GM23338 (cell line): ENCODE measurements around the gene SLC2A9. TPM values are rescaled to one million over a fixed set of nuclear protein-coding genes. Genes with fewer than 3 reads are reported as not detected.

Experiments
- ATAC-seq: fragments of 200-7000 bp; cut with Tn5 transposase; 3 replicates; pipeline ENCODE4 v1.9.1; 2020
- DNase-seq: peaks from one replicate; pipeline ENCODE4 v3.0.0-alpha.2; 2015; ENCODE audit warnings: low spot score
- H2AFZ ChIP-seq: fragments of 200-600 bp; sonication (generic); 2 replicates; pipeline ENCODE4 v1.8.0; 2016; ENCODE audit warnings: antibody characterized with exemption, mild to moderate bottlenecking, moderate library complexity
- H3F3A ChIP-seq: fragments of 200-600 bp; sonication (generic); replicated peaks from 2 replicates; pipeline ENCODE4 v1.8.0; 2017; ENCODE audit warnings: antibody characterized with exemption, mixed run types, low read depth
- H3K27ac ChIP-seq: fragments of 200-600 bp; sonication (generic); 2 replicates; pipeline ENCODE4 v1.6.1; 2016; ENCODE audit warnings: low read depth
- H3K27me3 ChIP-seq: fragments of 200-600 bp; sonication (generic); 2 replicates; pipeline ENCODE4 v1.8.0; 2016; ENCODE audit warnings: mild to moderate bottlenecking, mixed run types, moderate library complexity; ENCODE audit not compliant: insufficient read depth
- H3K36me3 ChIP-seq: fragments of 200-600 bp; sonication (generic); 2 replicates; pipeline ENCODE4 v1.8.0; 2016; ENCODE audit warnings: mild to moderate bottlenecking; ENCODE audit not compliant: insufficient read depth
- H3K4me1 ChIP-seq: fragments of 200-600 bp; sonication (generic); 2 replicates; pipeline ENCODE4 v1.8.0; 2016; ENCODE audit warnings: mild to moderate bottlenecking, moderate library complexity; ENCODE audit not compliant: insufficient read depth
- H3K4me2 ChIP-seq: fragments of 200-600 bp; sonication (generic); 2 replicates; pipeline ENCODE4 v1.7.1; 2017; ENCODE audit warnings: mixed run types
- H3K4me3 ChIP-seq: fragments of 200-600 bp; sonication (generic); 2 replicates; pipeline ENCODE4 v1.6.1; 2016; ENCODE audit warnings: mixed run types
- H3K79me2 ChIP-seq: fragments of 200-600 bp; sonication (generic); replicated peaks from 2 replicates; pipeline ENCODE4 v1.8.0; 2017; ENCODE audit warnings: mild to moderate bottlenecking; ENCODE audit not compliant: insufficient read depth
- H3K9me2 ChIP-seq: fragments of 200-600 bp; sonication (generic); 2 replicates; pipeline ENCODE4 v1.8.0; 2017; ENCODE audit not compliant: insufficient read depth
- H4K20me1 ChIP-seq: fragments of 200-600 bp; sonication (generic); replicated peaks from 2 replicates; pipeline ENCODE4 v1.8.0; 2017; ENCODE audit warnings: mild to moderate bottlenecking; ENCODE audit not compliant: insufficient read depth
- H3K27ac Mint-ChIP-seq: 2 replicates; pipeline ENCODE4 v1.8.0; 2020; ENCODE audit warnings: inconsistent platforms, mild to moderate bottlenecking, moderate library complexity, mixed read lengths
- H3K27me3 Mint-ChIP-seq: 3 replicates; pipeline ENCODE4 v1.8.0; 2022; ENCODE audit warnings: low read depth, mild to moderate bottlenecking, moderate library complexity, mixed read lengths, inconsistent platforms; ENCODE audit not compliant: insufficient read depth, poor library complexity
- H3K36me3 Mint-ChIP-seq: 3 replicates; pipeline ENCODE4 v1.8.0; 2021; ENCODE audit warnings: low read depth, mild to moderate bottlenecking, inconsistent platforms, moderate library complexity, mixed read lengths
- H3K4me1 Mint-ChIP-seq: 3 replicates; pipeline ENCODE4 v1.8.0; 2020; ENCODE audit warnings: mild to moderate bottlenecking, inconsistent platforms, mixed read lengths
- H3K4me3 Mint-ChIP-seq: 3 replicates; pipeline ENCODE4 v1.8.0; 2021; ENCODE audit warnings: moderate library complexity, mild to moderate bottlenecking, inconsistent platforms, mixed read lengths
- H3K9me3 Mint-ChIP-seq: 3 replicates; pipeline ENCODE4 v1.8.0; 2020; ENCODE audit warnings: moderate library complexity, mild to moderate bottlenecking, inconsistent platforms, mixed read lengths
- CREB1 ChIP-seq: fragments of 250-450 bp; sonication (Bioruptor Pico); IDR thresholded peaks from 2 replicates; pipeline ENCODE4 v1.5.0; 2020; ENCODE audit warnings: low read depth, mild to moderate bottlenecking, moderate library complexity
- CTCF ChIP-seq, 2 experiments: fragments of 200-600 bp in 1 of 2; sonication (generic) in 1 of 2; conservative IDR thresholded peaks; 2 replicates each; pipeline versions ENCODE4 v1.5.1 to v1.6.1; 2016 to 2017; ENCODE audit warnings: antibody characterized with exemption in 2 of 2, low read depth in 2 of 2, mild to moderate bottlenecking in 2 of 2, moderate library complexity in 1 of 2
- EZH2 ChIP-seq: fragments of 200-600 bp; sonication (generic); IDR thresholded peaks from one replicate; pipeline ENCODE4 v1.8.0; 2017; ENCODE audit warnings: antibody characterized with exemption, mild to moderate bottlenecking, low read depth; ENCODE audit not compliant: unreplicated experiment
- POLR2AphosphoS5 ChIP-seq: IDR thresholded peaks from 2 replicates; pipeline ENCODE4 v1.6.1; 2016; ENCODE audit warnings: antibody characterized with exemption, low read depth
- STAT1 ChIP-seq: IDR thresholded peaks from one replicate; pipeline ENCODE4 v1.6.1; 2016; ENCODE audit warnings: antibody characterized with exemption; ENCODE audit not compliant: unreplicated experiment
- ZNF331 ChIP-seq: fragments of 250-450 bp; sonication (Bioruptor Pico); IDR thresholded peaks from 2 replicates; pipeline ENCODE4 v1.5.0; 2020; ENCODE audit warnings: low read depth, mild to moderate bottlenecking, moderate library complexity
- ZNF462 ChIP-seq: fragments of 250-450 bp; sonication (Bioruptor Pico); IDR thresholded peaks from 2 replicates; pipeline ENCODE4 v1.5.0; 2020; ENCODE audit warnings: mild to moderate bottlenecking, moderate library complexity
- polyA plus RNA-seq: library from polyadenylated mRNA; unstranded; fragments of >200 nt; fragmentation: Nextera tagmentation; extraction: Ambion mirVana; gene quantifications from 2 replicates; pipeline ENCODE4 v1.2.1, GENCODE V29; 2016
- total RNA-seq: library from RNA; depleted of rRNA; stranded (reverse); fragments of >200 nt; shearing (Covaris generic); gene quantifications from 2 replicates; pipeline ENCODE4 v1.2.3, GENCODE V29; 2014

SLC2A9 gene
- total and polyA plus RNA-seq, 2 experiments from 2014 or later: 0.21 to 0.40 TPM

- H3K4me3 Mint-ChIP-seq: no peak overlapping the region; the same call in 2 of the 3 replicates
Measured at GRCh38 chr4:9893329-9894108, 127.8 kb downstream of the SLC2A9 start.

GRCh38 chr4:9891740-9892139, 129.6 kb downstream of the SLC2A9 start:
- no peak overlapping the region for H3K27ac Mint-ChIP-seq
- Histone ChIP-seq H2AFZ (no peak overlapping the region), H3K27me3 (no peaks in the 10 kb centered on the region), H3K4me1 (no peaks in the 10 kb centered on the region), H3K79me2 (no peaks in the 10 kb centered on the region), H4K20me1 (no peaks in the 10 kb centered on the region), H3K36me3 (no peaks in the 10 kb centered on the region), H3K27ac (no peak overlapping the region), H3F3A (no peaks in the 10 kb centered on the region), H3K9me2 (no peaks in the 10 kb centered on the region), H3K4me3 (no peak overlapping the region), H3K4me2 (no peak overlapping the region)
- ATAC-seq: no peak
- H3K4me3 Mint-ChIP-seq: no peak overlapping the region
- no peaks in the 10 kb centered on the region for H3K9me3 Mint-ChIP-seq
- H3K36me3 Mint-ChIP-seq: no peaks in the 10 kb centered on the region
- no peak for DNase-seq
- H3K4me1 Mint-ChIP-seq: peaks cover 8% of the 10 kb centered on the region; the same call in 2 of the 3 replicates
- H3K27me3 Mint-ChIP-seq: peaks cover 3% of the 10 kb centered on the region
- TF ChIP-seq CTCF (conservative IDR thresholded peaks at IDR 0.05; ENCODE audit: low read depth in 2 of 2): no peak
- TF ChIP-seq CREB1 (CRISPR knock-in tag): no peak
- no peak for TF ChIP-seq ZNF462 (CRISPR knock-in tag)
- no peak for TF ChIP-seq ZNF331 (CRISPR knock-in tag)
- no peak for TF ChIP-seq POLR2AphosphoS5
- TF ChIP-seq STAT1: no peak

More at GRCh38 chr4:9893329-9894108, 127.8 kb downstream of the SLC2A9 start:
- Histone ChIP-seq H3K27ac (no peak overlapping the region), H3F3A (no peaks in the 10 kb centered on the region), H3K4me2 (no peak overlapping the region), H3K36me3 (no peaks in the 10 kb centered on the region), H3K79me2 (no peaks in the 10 kb centered on the region), H3K27me3 (no peaks in the 10 kb centered on the region), H3K4me1 (0 out of 2 replicates have a peak, but pooled peaks cover 2% of the 10 kb centered on the region), H4K20me1 (no peaks in the 10 kb centered on the region), H3K9me2 (no peaks in the 10 kb centered on the region), H3K4me3 (no peak overlapping the region), H2AFZ (0 out of 2 replicates have a peak overlapping the region, but pooled peaks have one; percentile 59)
- peak; percentile 63 for ATAC-seq
- TF ChIP-seq EZH2 (no peak), CTCF (conservative IDR thresholded peaks at IDR 0.05; ENCODE audit: low read depth in 2 of 2) (peak in 1 of 2 experiments; percentile 24; a peak in 2 of 4 replicates)
- Mint-ChIP-seq H3K4me1 (peaks cover 15% of the 10 kb centered on the region; the same call in 2 of the 3 replicates), H3K27ac (no peak overlapping the region), H3K27me3 (peaks cover 6% of the 10 kb centered on the region), H3K9me3 (no peaks in the 10 kb centered on the region), H3K36me3 (no peaks in the 10 kb centered on the region)
- DNase-seq: peak; percentile 38
